ENCODE results near the gene SEMA4C.

GRCh38 chr2:96866586-96866985 lies 3.3 kb downstream of the SEMA4C start:
- TF ChIP-seq GATA2 (IDR thresholded peaks at IDR 0.05; ENCODE audit: low read depth, low read length) (no peak), GATA3 (IDR thresholded peaks at IDR 0.05; ENCODE audit: low read depth, low read length) (no peak)

All from SH-SY5Y (cell line).